ENCODE measurements around the gene PKN1.

PKN1 gene

GRCh38 chr19:14519245-14519859 lies 86.2 kb downstream of the PKN1 start:
- H3K27me3 ChIP-seq (ENCODE audit: control insufficient read depth, insufficient read depth, low read length), result no peaks in the 10 kb centered on the region
- peak overlapping the region; percentile 70 for H3K9ac ChIP-seq (ENCODE audit: low read length)
- H3K9me3 ChIP-seq (ENCODE audit: control insufficient read depth, low read length), result no peaks in the 10 kb centered on the region
- peaks cover 14% of the 10 kb centered on the region for H3K36me3 ChIP-seq (ENCODE audit: control insufficient read depth, insufficient read depth, low read length)
- H3K4me1 ChIP-seq (ENCODE audit: control insufficient read depth, insufficient read depth, low read length), result peaks cover 54% of the 10 kb centered on the region
- no peak overlapping the region for H3K4me3 ChIP-seq (ENCODE audit: low read length)

GRCh38 chr19:14519860-14520407 lies 86.8 kb downstream of the PKN1 start:
- H3K27me3 ChIP-seq (ENCODE audit: control insufficient read depth, insufficient read depth, low read length), result no peaks in the 10 kb centered on the region
- H3K36me3 ChIP-seq (ENCODE audit: control insufficient read depth, insufficient read depth, low read length), result peaks cover 8% of the 10 kb centered on the region
- H3K9me3 ChIP-seq (ENCODE audit: control insufficient read depth, low read length), result no peaks in the 10 kb centered on the region
- H3K4me1 ChIP-seq (ENCODE audit: control insufficient read depth, insufficient read depth, low read length), result peaks cover 48% of the 10 kb centered on the region
- no peak overlapping the region for H3K4me3 ChIP-seq (ENCODE audit: low read length)
- peak overlapping the region; percentile 5 for H3K9ac ChIP-seq (ENCODE audit: low read length)

- Histone ChIP-seq H3K27me3 (ENCODE audit: control insufficient read depth, insufficient read depth, low read length) (no peaks in the 10 kb centered on the region), H3K9ac (ENCODE audit: low read length) (no peak overlapping the region), H3K4me1 (ENCODE audit: control insufficient read depth, insufficient read depth, low read length) (peaks cover 42% of the 10 kb centered on the region), H3K9me3 (ENCODE audit: control insufficient read depth, low read length) (no peaks in the 10 kb centered on the region), H3K36me3 (ENCODE audit: control insufficient read depth, insufficient read depth, low read length) (peaks cover 3% of the 10 kb centered on the region), H3K4me3 (ENCODE audit: low read length) (no peak overlapping the region)
Measured at GRCh38 chr19:14520543-14520942, 87.4 kb downstream of the PKN1 start.

Data from mucosa of stomach (tissue), 1 donor.